HL-60 (cell line): Measurements from ENCODE around the gene CCDC61.

ENCODE experiments used
- DNase-seq, 2 experiments: peaks; one replicate each; pipeline ENCODE4 v3.0.0-alpha.2; 2010 to 2020; ENCODE audit warnings: low read depth in 1 of 2, low spot score in 1 of 2
- H3K27ac ChIP-seq: fragments of 250-450 bp; sonication (Bioruptor Pico); replicated peaks from 2 replicates; pipeline ENCODE4 v1.5.1; 2020; ENCODE audit warnings: mild to moderate bottlenecking, moderate library complexity
- H3K27me3 ChIP-seq: fragments of 250-450 bp; sonication (Bioruptor Pico); 2 replicates; pipeline ENCODE4 v1.5.1; 2021; ENCODE audit warnings: mild to moderate bottlenecking, moderate library complexity; ENCODE audit not compliant: insufficient read depth, poor library complexity, severe bottlenecking
- H3K4me3 ChIP-seq: replicated peaks from 2 replicates; pipeline ENCODE4 v1.5.1; 2011; ENCODE audit warnings: mild to moderate bottlenecking, control low read depth, low read length; ENCODE audit not compliant: insufficient read depth
- GABPA ChIP-seq: IDR thresholded peaks from 2 replicates; pipeline ENCODE4 v1.6.1; 2012; ENCODE audit warnings: low read depth
- POLR2AphosphoS5 ChIP-seq: IDR thresholded peaks from 2 replicates; pipeline ENCODE4 v1.6.1; 2012; ENCODE audit warnings: low read depth
- SPI1 ChIP-seq: IDR thresholded peaks from 2 replicates; pipeline ENCODE4 v1.6.1; 2012; ENCODE audit warnings: low read depth, mild to moderate bottlenecking, borderline replicate concordance
- TF ChIP-seq, protein P1 (sequence below): IDR thresholded peaks from 2 replicates; pipeline ENCODE4 v1.6.1; 2012; ENCODE audit warnings: low read depth; ENCODE audit not compliant: insufficient replicate concordance
- TF ChIP-seq, protein P2 (sequence below): IDR thresholded peaks from one replicate; pipeline ENCODE4 v1.5.1; 2011; ENCODE audit warnings: low read length, control low read depth, inconsistent platforms; ENCODE audit not compliant: insufficient read depth

Gene CCDC61

DNA sequence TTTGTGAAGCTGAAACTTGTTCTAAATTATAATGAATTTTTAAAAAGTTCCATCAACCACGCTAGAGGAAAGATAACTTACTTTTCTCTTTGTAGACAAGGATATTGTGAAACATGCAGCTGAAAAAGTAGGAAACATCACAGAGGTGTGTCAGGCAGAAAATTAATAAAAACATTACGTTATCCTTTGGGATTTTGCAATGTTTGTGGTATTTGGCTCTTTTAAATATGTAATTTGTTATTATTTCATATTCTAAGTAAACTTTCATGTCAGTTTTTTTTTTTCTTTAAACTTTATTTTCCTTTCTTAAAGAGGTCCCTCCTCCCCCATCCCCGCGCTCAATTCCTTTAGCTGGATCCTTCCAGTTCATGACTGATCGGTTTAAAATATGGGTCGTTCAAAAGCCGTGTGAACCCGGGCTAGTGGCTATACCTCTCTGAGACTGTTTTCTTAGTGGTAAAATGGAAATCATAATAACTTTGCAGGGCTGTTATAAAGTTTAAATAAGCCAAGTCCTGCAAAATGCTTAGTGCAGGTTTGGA, 740 bp upstream of the CCDC61 start:
- TF ChIP-seq, protein P1, sequence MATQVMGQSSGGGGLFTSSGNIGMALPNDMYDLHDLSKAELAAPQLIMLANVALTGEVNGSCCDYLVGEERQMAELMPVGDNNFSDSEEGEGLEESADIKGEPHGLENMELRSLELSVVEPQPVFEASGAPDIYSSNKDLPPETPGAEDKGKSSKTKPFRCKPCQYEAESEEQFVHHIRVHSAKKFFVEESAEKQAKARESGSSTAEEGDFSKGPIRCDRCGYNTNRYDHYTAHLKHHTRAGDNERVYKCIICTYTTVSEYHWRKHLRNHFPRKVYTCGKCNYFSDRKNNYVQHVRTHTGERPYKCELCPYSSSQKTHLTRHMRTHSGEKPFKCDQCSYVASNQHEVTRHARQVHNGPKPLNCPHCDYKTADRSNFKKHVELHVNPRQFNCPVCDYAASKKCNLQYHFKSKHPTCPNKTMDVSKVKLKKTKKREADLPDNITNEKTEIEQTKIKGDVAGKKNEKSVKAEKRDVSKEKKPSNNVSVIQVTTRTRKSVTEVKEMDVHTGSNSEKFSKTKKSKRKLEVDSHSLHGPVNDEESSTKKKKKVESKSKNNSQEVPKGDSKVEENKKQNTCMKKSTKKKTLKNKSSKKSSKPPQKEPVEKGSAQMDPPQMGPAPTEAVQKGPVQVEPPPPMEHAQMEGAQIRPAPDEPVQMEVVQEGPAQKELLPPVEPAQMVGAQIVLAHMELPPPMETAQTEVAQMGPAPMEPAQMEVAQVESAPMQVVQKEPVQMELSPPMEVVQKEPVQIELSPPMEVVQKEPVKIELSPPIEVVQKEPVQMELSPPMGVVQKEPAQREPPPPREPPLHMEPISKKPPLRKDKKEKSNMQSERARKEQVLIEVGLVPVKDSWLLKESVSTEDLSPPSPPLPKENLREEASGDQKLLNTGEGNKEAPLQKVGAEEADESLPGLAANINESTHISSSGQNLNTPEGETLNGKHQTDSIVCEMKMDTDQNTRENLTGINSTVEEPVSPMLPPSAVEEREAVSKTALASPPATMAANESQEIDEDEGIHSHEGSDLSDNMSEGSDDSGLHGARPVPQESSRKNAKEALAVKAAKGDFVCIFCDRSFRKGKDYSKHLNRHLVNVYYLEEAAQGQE, result no peak
- no peak for TF ChIP-seq GABPA
- TF ChIP-seq POLR2AphosphoS5, result no peak
- TF ChIP-seq, protein P2, sequence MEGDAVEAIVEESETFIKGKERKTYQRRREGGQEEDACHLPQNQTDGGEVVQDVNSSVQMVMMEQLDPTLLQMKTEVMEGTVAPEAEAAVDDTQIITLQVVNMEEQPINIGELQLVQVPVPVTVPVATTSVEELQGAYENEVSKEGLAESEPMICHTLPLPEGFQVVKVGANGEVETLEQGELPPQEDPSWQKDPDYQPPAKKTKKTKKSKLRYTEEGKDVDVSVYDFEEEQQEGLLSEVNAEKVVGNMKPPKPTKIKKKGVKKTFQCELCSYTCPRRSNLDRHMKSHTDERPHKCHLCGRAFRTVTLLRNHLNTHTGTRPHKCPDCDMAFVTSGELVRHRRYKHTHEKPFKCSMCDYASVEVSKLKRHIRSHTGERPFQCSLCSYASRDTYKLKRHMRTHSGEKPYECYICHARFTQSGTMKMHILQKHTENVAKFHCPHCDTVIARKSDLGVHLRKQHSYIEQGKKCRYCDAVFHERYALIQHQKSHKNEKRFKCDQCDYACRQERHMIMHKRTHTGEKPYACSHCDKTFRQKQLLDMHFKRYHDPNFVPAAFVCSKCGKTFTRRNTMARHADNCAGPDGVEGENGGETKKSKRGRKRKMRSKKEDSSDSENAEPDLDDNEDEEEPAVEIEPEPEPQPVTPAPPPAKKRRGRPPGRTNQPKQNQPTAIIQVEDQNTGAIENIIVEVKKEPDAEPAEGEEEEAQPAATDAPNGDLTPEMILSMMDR, result no peak
- no peak for TF ChIP-seq SPI1
- peak in 1 of 2 experiments; percentile 3 for DNase-seq
- Histone ChIP-seq H3K27me3 (no peaks in the 10 kb centered on the region), H3K4me3 (peak overlapping the region; percentile 68), H3K27ac (peak overlapping the region; percentile 19)

- no peak for TF ChIP-seq GABPA
- no peak; the same call in 1 of the 2 replicates for TF ChIP-seq POLR2AphosphoS5
- no peak for TF ChIP-seq SPI1
- TF ChIP-seq, protein P1, result no peak
- TF ChIP-seq, protein P2, result no peak
- peak overlapping the region; percentile 76 for H3K27ac ChIP-seq
- peak in 1 of 2 experiments; percentile 4 for DNase-seq
Observed at GRCh38 chr19:45995715-45996385, 583 bp downstream of the CCDC61 start.

GRCh38 chr19:45996933-45997332, 1.7 kb downstream of the CCDC61 start:
- H3K27ac ChIP-seq, result no peak overlapping the region
- TF ChIP-seq SPI1 (no peak), POLR2AphosphoS5 (no peak), GABPA (no peak)
- TF ChIP-seq, protein P1, result no peak
- TF ChIP-seq, protein P2, result no peak
- H3K27me3 ChIP-seq, result no peaks in the 10 kb centered on the region
- no peak overlapping the region for H3K4me3 ChIP-seq
- no peak for DNase-seq

More at GRCh38 chr19:45995715-45996385, 583 bp downstream of the CCDC61 start:
- peak overlapping the region; percentile 68 for H3K4me3 ChIP-seq
- no peaks in the 10 kb centered on the region for H3K27me3 ChIP-seq
